H9 (cell line): ENCODE measurements around the gene TRMT61A. TPM values are rescaled to one million over a fixed set of nuclear protein-coding genes. Genes with fewer than 3 reads are reported as not detected.

Experiments
- DNase-seq: peaks from one replicate; pipeline ENCODE4 v3.0.0-alpha.2; 2017
- H2AFZ ChIP-seq: one replicate; pipeline ENCODE4 v1.6.1; 2013; ENCODE audit warnings: mild to moderate bottlenecking, low read length, control low read depth, moderate library complexity
- H2AK5ac ChIP-seq: 2 replicates; pipeline ENCODE4 v1.6.1; 2013; ENCODE audit warnings: low read length, control low read depth, mixed read lengths; ENCODE audit not compliant: insufficient read length
- H2BK120ac ChIP-seq: one replicate; pipeline ENCODE4 v1.6.1; 2013; ENCODE audit warnings: low read depth, mild to moderate bottlenecking, low read length, control low read depth, inconsistent platforms; ENCODE audit not compliant: poor library complexity, severe bottlenecking
- H2BK12ac ChIP-seq: 2 replicates; pipeline ENCODE4 v1.6.1; 2013; ENCODE audit warnings: low read length, control low read depth, mixed read lengths, low read depth; ENCODE audit not compliant: insufficient read length
- H2BK15ac ChIP-seq: 2 replicates; pipeline ENCODE4 v1.6.1; 2013; ENCODE audit warnings: low read depth, low read length, control low read depth
- H2BK20ac ChIP-seq: one replicate; pipeline ENCODE4 v1.6.1; 2013; ENCODE audit warnings: low read depth, mild to moderate bottlenecking, low read length, control low read depth, inconsistent platforms; ENCODE audit not compliant: poor library complexity, severe bottlenecking
- H2BK5ac ChIP-seq: 2 replicates; pipeline ENCODE4 v1.6.1; 2013; ENCODE audit warnings: low read length, control low read depth, mixed read lengths; ENCODE audit not compliant: insufficient read length
- H3K14ac ChIP-seq: 2 replicates; pipeline ENCODE4 v1.6.1; 2013; ENCODE audit warnings: low read length, control low read depth; ENCODE audit not compliant: insufficient read depth
- H3K18ac ChIP-seq: 2 replicates; pipeline ENCODE4 v1.6.1; 2013; ENCODE audit warnings: low read depth, mild to moderate bottlenecking, mixed read lengths, low read length, control low read depth; ENCODE audit not compliant: insufficient read length
- H3K23ac ChIP-seq: 2 replicates; pipeline ENCODE4 v1.6.1; 2013; ENCODE audit warnings: low read length, control low read depth, mixed read lengths, low read depth; ENCODE audit not compliant: insufficient read length
- H3K23me2 ChIP-seq: 2 replicates; pipeline ENCODE4 v1.6.1; 2013; ENCODE audit warnings: low read depth, mild to moderate bottlenecking, mixed read lengths, low read length, control low read depth; ENCODE audit not compliant: insufficient read length, poor library complexity, severe bottlenecking
- H3K27ac ChIP-seq: 2 replicates; pipeline ENCODE4 v1.5.1; 2013; ENCODE audit warnings: low read length, control low read depth, mixed read lengths, low read depth; ENCODE audit not compliant: insufficient read length
- H3K27me3 ChIP-seq: 2 replicates; pipeline ENCODE4 v1.6.1; 2013; ENCODE audit warnings: low read length, control low read depth, inconsistent platforms; ENCODE audit not compliant: insufficient read depth
- H3K4ac ChIP-seq: 2 replicates; pipeline ENCODE4 v1.6.1; 2013; ENCODE audit warnings: low read depth, mild to moderate bottlenecking, control low read depth, inconsistent platforms, low read length, moderate library complexity
- H3K4me1 ChIP-seq: 2 replicates; pipeline ENCODE4 v1.6.1; 2013; ENCODE audit warnings: low read length, control low read depth, inconsistent platforms; ENCODE audit not compliant: insufficient read depth
- H3K4me2 ChIP-seq: 2 replicates; pipeline ENCODE4 v1.6.1; 2013; ENCODE audit warnings: low read length, control low read depth, mixed read lengths; ENCODE audit not compliant: insufficient read length, insufficient read depth
- H3K56ac ChIP-seq: 2 replicates; pipeline ENCODE4 v1.6.1; 2013; ENCODE audit warnings: low read depth, mild to moderate bottlenecking, mixed read lengths, low read length, control low read depth; ENCODE audit not compliant: insufficient read length
- H3K79me1 ChIP-seq: 2 replicates; pipeline ENCODE4 v1.6.1; 2013; ENCODE audit warnings: low read depth, mild to moderate bottlenecking, moderate library complexity, low read length, control low read depth, inconsistent platforms; ENCODE audit not compliant: insufficient read depth, poor library complexity, severe bottlenecking
- H3K79me2 ChIP-seq: 2 replicates; pipeline ENCODE4 v1.6.1; 2013; ENCODE audit warnings: low read length, control low read depth, inconsistent platforms; ENCODE audit not compliant: insufficient read depth
- H3K9ac ChIP-seq: 2 replicates; pipeline ENCODE4 v1.6.1; 2013; ENCODE audit warnings: low read length, control low read depth, mixed read lengths; ENCODE audit not compliant: insufficient read length; ENCODE audit errors: extremely low read depth
- H3K9me3 ChIP-seq: one replicate; pipeline ENCODE4 v1.6.1; 2013; ENCODE audit warnings: low read depth, low read length, inconsistent platforms; ENCODE audit not compliant: control insufficient read depth
- H3T11ph ChIP-seq: one replicate; pipeline ENCODE4 v1.6.1; 2013; ENCODE audit warnings: mild to moderate bottlenecking, low read length, control low read depth, inconsistent platforms
- H4K20me1 ChIP-seq: one replicate; pipeline ENCODE4 v1.6.1; 2013; ENCODE audit not compliant: control insufficient read depth, insufficient read length, insufficient read depth
- H4K5ac ChIP-seq: 2 replicates; pipeline ENCODE4 v1.6.1; 2013; ENCODE audit warnings: low read depth, mild to moderate bottlenecking, mixed read lengths, low read length, control low read depth; ENCODE audit not compliant: insufficient read length
- H4K8ac ChIP-seq: replicated peaks from 2 replicates; pipeline ENCODE4 v1.6.1; 2013; ENCODE audit warnings: low read length, control low read depth, mixed read lengths, low read depth; ENCODE audit not compliant: insufficient read length
- H4K91ac ChIP-seq: 2 replicates; pipeline ENCODE4 v1.6.1; 2013; ENCODE audit warnings: low read depth, mild to moderate bottlenecking, moderate library complexity, mixed read lengths, low read length, control low read depth; ENCODE audit not compliant: insufficient read length
- H3K27ac Mint-ChIP-seq, 3 experiments: 2 replicates in 2 of 3; 3 replicates in 1 of 3; pipeline ENCODE4 v1.8.0; 2020 to 2021; ENCODE audit warnings: mixed read lengths in 3 of 3, mild to moderate bottlenecking in 1 of 3, moderate library complexity in 1 of 3
- H3K27me3 Mint-ChIP-seq: 2 replicates; pipeline ENCODE4 v1.8.0; 2021; ENCODE audit warnings: low read depth, mild to moderate bottlenecking, moderate library complexity, mixed read lengths
- H3K36me3 Mint-ChIP-seq, 3 experiments: 2 replicates in 2 of 3; 3 replicates in 1 of 3; pipeline ENCODE4 v1.8.0; 2020 to 2021; ENCODE audit warnings: low read depth in 3 of 3, mixed read lengths in 3 of 3; ENCODE audit not compliant: insufficient read depth in 1 of 3
- H3K4me1 Mint-ChIP-seq, 2 experiments: 2 replicates each; pipeline ENCODE4 v1.8.0; 2020; ENCODE audit warnings: mixed read lengths in 2 of 2
- H3K4me3 Mint-ChIP-seq, 2 experiments: 2 replicates in 1 of 2; 3 replicates in 1 of 2; pipeline ENCODE4 v1.8.0; 2020 to 2021; ENCODE audit warnings: mild to moderate bottlenecking in 2 of 2, mixed read lengths in 2 of 2, moderate library complexity in 1 of 2
- H3K9me3 Mint-ChIP-seq, 2 experiments: 2 replicates in 1 of 2; 3 replicates in 1 of 2; pipeline ENCODE4 v1.8.0; 2020; ENCODE audit warnings: mild to moderate bottlenecking in 2 of 2, mixed read lengths in 2 of 2, moderate library complexity in 1 of 2
- CTCF ChIP-seq: fragments of 200-600 bp; sonication (generic); conservative IDR thresholded peaks from 3 replicates; pipeline ENCODE4 v1.8.0; 2021; ENCODE audit warnings: antibody characterized with exemption, mild to moderate bottlenecking
- WGBS: extraction: QIAGEN DNeasy Blood & Tissue Kit; methylation state at CpG from one replicate; pipeline ENCODE4 v1.1.7; 2013; ENCODE audit warnings: missing lambda C conversion rate, low lambda C conversion rate, mixed read lengths; ENCODE audit not compliant: insufficient read length; ENCODE audit errors: extremely low coverage; 5-methylcytosine and 5-hydroxymethylcytosine counted together
- total RNA-seq: library from RNA; stranded (reverse); gene quantifications from 2 replicates; pipeline ENCODE4 v1.2.1, GENCODE V29; 2021

Gene TRMT61A
- total RNA-seq, 1 experiment from 2014 or later: 21.9 TPM

GRCh38 chr14:103501921-103502669 lies 26.9 kb upstream of the TRMT61A start:
- Histone ChIP-seq H3T11ph (no peak overlapping the region), H2AK5ac (no peak overlapping the region), H3K79me2 (no peaks in the 10 kb centered on the region), H2BK120ac (no peak overlapping the region), H3K9ac (no peak overlapping the region), H2BK5ac (no peak overlapping the region), H3K79me1 (no peaks in the 10 kb centered on the region), H3K56ac (no peak overlapping the region), H2BK12ac (no peak overlapping the region), H3K4ac (no peak overlapping the region), H3K23ac (no peak overlapping the region), H2AFZ (no peak overlapping the region), H3K9me3 (no peaks in the 10 kb centered on the region), H4K8ac (no peak overlapping the region), H4K5ac (no peak overlapping the region), H2BK20ac (no peak overlapping the region), H2BK15ac (no peak overlapping the region), H3K4me2 (no peak overlapping the region), H3K23me2 (no peaks in the 10 kb centered on the region), H3K14ac (no peak overlapping the region), H4K91ac (no peak overlapping the region), H3K18ac (no peak overlapping the region), H4K20me1 (no peaks in the 10 kb centered on the region), H3K4me1 (no peaks in the 10 kb centered on the region), H3K27ac (no peak overlapping the region), H3K27me3 (no peaks in the 10 kb centered on the region)
- Mint-ChIP-seq H3K27me3 (no peaks in the 10 kb centered on the region), H3K36me3 (peaks cover 34 to 54% (median 50%) of the 10 kb centered on the region in 3 experiments), H3K27ac (no peak overlapping the region), H3K9me3 (no peaks in the 10 kb centered on the region), H3K4me3 (no peak overlapping the region), H3K4me1 (peaks cover 0 to 2% of the 10 kb centered on the region in 2 experiments; a peak in 2 of 4 replicates)
- no peak for TF ChIP-seq CTCF
- no peak for DNase-seq
- no CpG with 5 or more reads among the region's 9 CpGs for WGBS
